IPS DF 4.7 (cell line): ENCODE measurements around the gene SYNPR.

ENCODE experiments used
- DNase-seq: peaks from one replicate; pipeline ENCODE4 v3.0.0-alpha.2; 2013; ENCODE audit warnings: low spot score; ENCODE audit errors: extremely low read depth

SYNPR gene

GRCh38 chr3:63384382-63384781 is 106.3 kb downstream of the SYNPR start:
- DNase-seq, result no peak

- no peak for DNase-seq
Observed at GRCh38 chr3:63385629-63386028, 107.5 kb downstream of the SYNPR start.

- DNase-seq, result no peak
Observed at GRCh38 chr3:63386568-63386967, 108.5 kb downstream of the SYNPR start.

- no peak for DNase-seq
Observed at GRCh38 chr3:63387568-63387967, 109.5 kb downstream of the SYNPR start.

GRCh38 chr3:63390710-63391230 is 112.7 kb downstream of the SYNPR start:
- DNase-seq, result no peak

- DNase-seq, result no peak
Observed at GRCh38 chr3:63395960-63396359, 117.9 kb downstream of the SYNPR start.

- DNase-seq, result no peak
Observed at GRCh38 chr3:63400246-63400860, 122.2 kb downstream of the SYNPR start.

- DNase-seq, result no peak
Observed at GRCh38 chr3:63405882-63406281, 127.8 kb downstream of the SYNPR start.

- no peak for DNase-seq
Observed at GRCh38 chr3:63413523-63413922, 135.4 kb downstream of the SYNPR start.

GRCh38 chr3:63414607-63415006 is 136.5 kb downstream of the SYNPR start:
- no peak for DNase-seq

GRCh38 chr3:63429905-63430304 is 151.8 kb downstream of the SYNPR start:
- DNase-seq, result no peak

GRCh38 chr3:63430875-63431274 is 152.8 kb downstream of the SYNPR start:
- no peak for DNase-seq

GRCh38 chr3:63437858-63438257 is 159.8 kb downstream of the SYNPR start:
- DNase-seq, result no peak

GRCh38 chr3:63438826-63439371 is 160.8 kb downstream of the SYNPR start:
- DNase-seq, result no peak

GRCh38 chr3:63441262-63441661 is 163.2 kb downstream of the SYNPR start:
- DNase-seq, result no peak

GRCh38 chr3:63442918-63443317 is 164.8 kb downstream of the SYNPR start:
- DNase-seq, result no peak

- no peak for DNase-seq
Observed at GRCh38 chr3:63450023-63450422, 171.9 kb downstream of the SYNPR start.

- DNase-seq, result no peak
Observed at GRCh38 chr3:63450634-63451363, 172.7 kb downstream of the SYNPR start.

- no peak for DNase-seq
Observed at GRCh38 chr3:63456901-63457300, 178.8 kb downstream of the SYNPR start.

GRCh38 chr3:63458405-63458804 is 180.3 kb downstream of the SYNPR start:
- DNase-seq, result no peak

- no peak for DNase-seq
Observed at GRCh38 chr3:63462732-63463131, 184.6 kb downstream of the SYNPR start.

GRCh38 chr3:63467392-63467791 is 189.3 kb downstream of the SYNPR start:
- no peak for DNase-seq

- DNase-seq, result no peak
Observed at GRCh38 chr3:63470745-63471144, 192.6 kb downstream of the SYNPR start.
